Ovary (tissue), 9 donors: ENCODE measurements around the gene MAPK10. TPM values are rescaled to one million over a fixed set of nuclear protein-coding genes. Genes with fewer than 3 reads are reported as not detected.

Experiments
- DNase-seq, 5 donors: peaks; one replicate each; pipeline ENCODE4 v3.0.0-alpha.2; 2019 to 2020
- H3K27ac ChIP-seq, 2 donors: fragments of 200-600 bp; one replicate each; pipeline versions ENCODE4 v1.5.1 to v1.8.0; 2019 to 2022
- H3K27me3 ChIP-seq: fragments of 200-600 bp; one replicate; pipeline ENCODE4 v1.8.0; 2022
- H3K36me3 ChIP-seq: fragments of 200-600 bp; sonication (generic); one replicate; pipeline ENCODE4 v1.5.1; 2019
- H3K4me1 ChIP-seq: one replicate; pipeline ENCODE4 v1.8.1; 2013; ENCODE audit warnings: mild to moderate bottlenecking, moderate library complexity; ENCODE audit not compliant: insufficient read depth
- H3K4me3 ChIP-seq: fragments of 200-600 bp; sonication (generic); one replicate; pipeline ENCODE4 v1.5.1; 2017
- H3K9me3 ChIP-seq, 2 donors: fragments of 200-600 bp in 1 of 2; sonication (generic) in 1 of 2; one replicate each; pipeline versions ENCODE4 v1.5.1 to v1.8.1; 2013 to 2019; ENCODE audit warnings: mild to moderate bottlenecking in 1 of 2, moderate library complexity in 1 of 2
- CTCF ChIP-seq, 3 donors: fragments of 450-650 bp in 2 of 3; fragments of 200-600 bp in 1 of 3; IDR thresholded peaks; one replicate each; pipeline versions ENCODE4 v1.5.1 to v1.8.0; 2016 to 2022; ENCODE audit warnings: antibody characterized with exemption in 3 of 3, mild to moderate bottlenecking in 1 of 3
- EP300 ChIP-seq: sonication (generic); formaldehyde crosslinking; IDR thresholded peaks from one replicate; pipeline ENCODE4 v1.6.1; 2017; ENCODE audit warnings: antibody characterized with exemption
- POLR2A ChIP-seq: fragments of 450-650 bp; IDR thresholded peaks from one replicate; pipeline ENCODE4 v1.6.1; 2017; ENCODE audit warnings: antibody characterized with exemption, mild to moderate bottlenecking, moderate library complexity
- WGBS, 3 donors: extraction: QIAGEN DNeasy Blood & Tissue Kit in 1 of 3; methylation state at CpG; one replicate each; pipeline versions ENCODE4 v1.1.5 to v1.1.7; 2013 to 2017; 5-methylcytosine and 5-hydroxymethylcytosine counted together
- intact Hi-C, 4 donors: fragments of 100-400 bp; cut with DNase I; formaldehyde crosslinking; loops; one replicate each; pipeline versions ENCODE4 v1.11.0 to v1.15.1; 2022 to 2023
- polyA plus RNA-seq, 2 donors: library from polyadenylated mRNA; stranded (reverse); fragments of 200-250 nt in 1 of 2; fragments of 350-450 nt in 1 of 2; fragmentation: Illumina TruSeq in 1 of 2; extraction: RNeasy Lipid Tissue Mini Kit (QIAGEN cat#74804) in 1 of 2; gene quantifications; one replicate each; pipeline ENCODE4 v1.2.3, GENCODE V29; 2013 to 2014
- total RNA-seq, 7 donors: library from RNA; depleted of rRNA in 2 of 7; stranded (reverse); fragments of >200 nt in 2 of 7; fragmentation: NEBNext Ultra II Directional in 3 of 7; extraction: Animal tissue kit (Norgen Biotek cat#: 25700) in 3 of 7; gene quantifications; one replicate each; pipeline versions ENCODE4 v1.1.0 to v1.2.4, GENCODE V29; 2016 to 2023
- donor health status: DM: no; HTN: no; CAD: no; lungs with moderate emphysema.
- donor health status: DM: no; HTN: no; CAD: no.
- donor health status: Bipolar disorder and iron deficiency.
- donor health status: DM: yes; HTN: yes; CAD: no.
- donor health status: DM: no; HTN: no; CAD: no.
- donor health status: DM: yes; HTN: yes; CAD: no.

MAPK10 gene
- total and polyA plus RNA-seq, 9 donors = 19.3 to 41.6 (median 32.4) TPM

DNA sequence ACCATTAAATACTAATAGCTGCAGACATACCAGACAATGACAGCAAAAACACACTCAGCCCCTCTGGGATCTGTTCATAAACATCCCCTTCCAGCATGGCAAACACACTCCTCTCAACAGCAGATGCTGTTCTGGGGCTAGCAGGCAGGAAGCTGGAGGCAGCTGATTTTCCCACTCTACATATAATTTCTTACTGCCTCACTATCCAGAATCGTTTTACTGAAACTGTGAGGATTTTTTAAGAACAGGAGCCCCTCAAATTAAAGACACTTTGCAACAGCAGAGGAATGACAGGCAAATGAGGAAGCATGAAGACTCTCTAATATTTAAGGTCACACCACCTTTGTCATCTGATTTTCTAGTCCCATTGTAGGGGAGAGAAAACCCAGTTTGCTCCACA is 2.2 kb downstream of the MAPK10 start:
- TF ChIP-seq POLR2A = no peak
- DNase-seq = no peak
- no peak overlapping the region for H3K27ac ChIP-seq
- 2 to 10% (median 5%) methylated on average over 1 of the region's 1 CpG for WGBS, 3 donors
- no peaks in the 10 kb centered on the region for H3K9me3 ChIP-seq
- H3K4me3 ChIP-seq = no peak overlapping the region
- no peaks in the 10 kb centered on the region for H3K27me3 ChIP-seq
- H3K4me1 ChIP-seq = peaks cover 9% of the 10 kb centered on the region
- intact Hi-C loops = no loop called here
- H3K36me3 ChIP-seq = no peaks in the 10 kb centered on the region

DNA sequence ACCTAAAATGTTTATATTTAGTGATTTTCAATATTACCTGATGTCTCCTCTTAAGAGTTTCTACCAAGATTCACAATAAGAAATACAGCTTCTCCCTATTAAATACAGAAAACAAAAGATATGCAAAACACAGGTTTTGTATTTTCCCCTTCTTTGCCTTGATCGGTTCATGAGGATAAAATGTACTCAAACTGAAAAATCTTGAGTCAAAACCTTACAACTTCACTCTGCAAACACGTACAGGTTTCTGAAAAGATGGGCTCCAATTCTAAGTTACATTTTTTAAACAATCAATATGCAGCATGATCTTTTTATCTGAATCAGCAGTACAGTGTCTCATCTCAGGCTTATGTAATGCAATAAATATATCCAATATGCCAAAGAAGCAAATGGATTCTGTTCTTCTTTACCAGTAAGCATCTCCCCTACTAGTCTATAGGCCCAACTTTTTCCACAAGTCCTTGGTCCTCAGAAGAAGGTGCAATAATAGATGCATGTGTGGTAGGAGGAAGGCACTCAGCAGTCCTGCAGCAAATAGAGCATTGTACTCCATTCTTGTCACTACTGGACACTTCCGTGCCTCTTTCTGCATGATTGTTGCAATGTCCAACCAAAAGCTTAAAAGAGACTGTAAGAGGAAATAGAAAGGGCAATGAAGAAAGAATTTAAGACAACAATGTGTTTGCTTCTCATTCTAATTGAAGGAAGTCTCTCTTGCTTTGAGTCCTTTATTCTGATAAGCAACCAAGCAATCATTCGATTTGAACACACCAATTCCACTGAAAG is 3.2 kb downstream of the MAPK10 start:
- Histone ChIP-seq H3K9me3 (no peaks in the 10 kb centered on the region), H3K27me3 (no peaks in the 10 kb centered on the region), H3K36me3 (no peaks in the 10 kb centered on the region), H3K4me1 (peaks cover 9% of the 10 kb centered on the region), H3K4me3 (no peak overlapping the region), H3K27ac (no peak overlapping the region)
- intact Hi-C loops = no loop called here
- DNase-seq = no peak
- TF ChIP-seq CTCF (IDR thresholded peaks at IDR 0.05) (no peak), EP300 (no peak), POLR2A (no peak)
- 67 to 81% (median 76%) methylated on average over 4 of the region's 4 CpGs for WGBS, 3 donors

- TF ChIP-seq CTCF (IDR thresholded peaks at IDR 0.05) (no peak), POLR2A (no peak), EP300 (no peak)
- DNase-seq = no peak
- Histone ChIP-seq H3K27me3 (no peaks in the 10 kb centered on the region), H3K4me3 (no peak overlapping the region), H3K36me3 (no peaks in the 10 kb centered on the region), H3K4me1 (peaks cover 6% of the 10 kb centered on the region), H3K27ac (no peak overlapping the region), H3K9me3 (no peaks in the 10 kb centered on the region)
- 91 to 93% (median 92%) methylated on average over 2 of the region's 2 CpGs for WGBS, 3 donors
- intact Hi-C loops = no loop called here
These were observed 5.5 kb downstream of the MAPK10 start for GRCh38 chr4:86354390-86354789.

DNA sequence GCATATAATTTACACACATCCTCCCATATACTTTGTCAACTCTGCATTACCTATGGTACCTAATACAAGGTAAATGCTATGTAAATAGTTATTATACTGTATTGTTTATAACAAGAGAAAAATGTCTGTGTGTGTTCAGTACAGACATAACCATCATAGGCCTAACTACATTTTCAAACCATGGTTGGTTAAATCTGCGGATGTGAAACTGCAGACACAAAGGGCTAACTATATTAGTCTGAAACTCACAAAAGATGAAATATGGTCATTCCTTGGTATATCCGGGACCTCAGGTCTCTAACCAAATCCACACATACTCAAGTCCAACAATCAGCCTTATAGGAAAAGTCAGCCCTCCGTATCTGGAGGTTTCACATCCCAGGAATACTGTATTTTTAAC is 13.5 kb downstream of the MAPK10 start:
- Histone ChIP-seq H3K27ac (no peak overlapping the region), H3K36me3 (no peaks in the 10 kb centered on the region), H3K9me3 (no peaks in the 10 kb centered on the region), H3K4me3 (no peak overlapping the region), H3K27me3 (no peaks in the 10 kb centered on the region), H3K4me1 (no peaks in the 10 kb centered on the region)
- intact Hi-C loops = no loop called here
- no peak for DNase-seq
- TF ChIP-seq EP300 (no peak), CTCF (IDR thresholded peaks at IDR 0.05) (no peak), POLR2A (no peak)
- 92 to 98% (median 93%) methylated on average over 3 of the region's 3 CpGs for whole genome bisulfite sequencing, 3 donors

- intact Hi-C loops = no loop called here
- WGBS, 3 donors = 88 to 93% (median 91%) methylated on average over 3 of the region's 3 CpGs
- Histone ChIP-seq H3K27ac (no peak overlapping the region), H3K27me3 (no peaks in the 10 kb centered on the region), H3K9me3 (no peaks in the 10 kb centered on the region), H3K4me1 (no peaks in the 10 kb centered on the region), H3K36me3 (no peaks in the 10 kb centered on the region), H3K4me3 (no peak overlapping the region)
- DNase-seq = no peak
- TF ChIP-seq EP300 (no peak), CTCF (IDR thresholded peaks at IDR 0.05) (no peak), POLR2A (no peak)
These were observed 15.7 kb downstream of the MAPK10 start for GRCh38 chr4:86344127-86344526.
